ENCODE data around the gene GAB1. TPM values are rescaled to one million over a fixed set of nuclear protein-coding genes. Genes with fewer than 3 reads are reported as not detected.

GAB1 gene
- total RNA-seq, 2 donors from 2014 or later = 48.3 to 77.3 TPM

GRCh38 chr4:143391261-143391660, 54.6 kb downstream of the GAB1 start:
- Histone ChIP-seq H3K9me3 (no peaks in the 10 kb centered on the region), H3K27me3 (replicated peaks; ENCODE audit: insufficient read depth) (no peaks in the 10 kb centered on the region), H3K4me1 (ENCODE audit: control insufficient read depth in 1 of 2, low read depth in 2 of 2) (peaks cover 65 to 92% of the 10 kb centered on the region in 2 donors), H3K27ac (peak overlapping the region; percentile 40 to 66), H3K36me3 (no peaks in the 10 kb centered on the region), H3K4me3 (peak overlapping the region; percentile 18)
- no peak for TF ChIP-seq CTCF (IDR thresholded peaks at IDR 0.05)
- DNase-seq (ENCODE audit: low spot score) (no peak), ATAC-seq (ENCODE audit: insufficient number of reproducible peaks, low FRiP score, low read depth) (no peak)

- DNase-seq (ENCODE audit: low spot score) = no peak
- peaks cover 68 to 95% of the 10 kb centered on the region in 2 donors for H3K4me1 ChIP-seq (ENCODE audit: control insufficient read depth in 1 of 2, low read depth in 2 of 2)
- no peak for TF ChIP-seq CTCF (IDR thresholded peaks at IDR 0.05)
- peak overlapping the region; percentile 40 to 66 for H3K27ac ChIP-seq
- ATAC-seq (ENCODE audit: insufficient number of reproducible peaks, low FRiP score, low read depth) = no peak
- H3K27me3 ChIP-seq (replicated peaks; ENCODE audit: insufficient read depth) = no peaks in the 10 kb centered on the region
- no peaks in the 10 kb centered on the region for H3K36me3 ChIP-seq
- H3K9me3 ChIP-seq = no peaks in the 10 kb centered on the region
- H3K4me3 ChIP-seq = peak overlapping the region; percentile 17
Measured at GRCh38 chr4:143391895-143392294, 55.2 kb downstream of the GAB1 start.

GRCh38 chr4:143393195-143393594, 56.5 kb downstream of the GAB1 start:
- TF ChIP-seq CTCF (IDR thresholded peaks at IDR 0.05) = no peak
- Histone ChIP-seq H3K27me3 (replicated peaks; ENCODE audit: insufficient read depth) (no peaks in the 10 kb centered on the region), H3K9me3 (no peaks in the 10 kb centered on the region), H3K4me1 (ENCODE audit: control insufficient read depth in 1 of 2, low read depth in 2 of 2) (peaks cover 71 to 97% of the 10 kb centered on the region in 2 donors), H3K36me3 (no peaks in the 10 kb centered on the region), H3K4me3 (no peak overlapping the region), H3K27ac (peak overlapping the region in 1 of 2 donors; percentile 66)
- DNase-seq (ENCODE audit: low spot score) (no peak), ATAC-seq (ENCODE audit: insufficient number of reproducible peaks, low FRiP score, low read depth) (no peak)

GRCh38 chr4:143394739-143395453, 58.2 kb downstream of the GAB1 start:
- no peak overlapping the region for H3K4me3 ChIP-seq
- H3K27me3 ChIP-seq (replicated peaks; ENCODE audit: insufficient read depth) = no peaks in the 10 kb centered on the region
- H3K27ac ChIP-seq = peak overlapping the region in 1 of 2 donors; percentile 73
- H3K36me3 ChIP-seq = no peaks in the 10 kb centered on the region
- H3K4me1 ChIP-seq (ENCODE audit: control insufficient read depth in 1 of 2, low read depth in 2 of 2) = peaks cover 73 to 87% of the 10 kb centered on the region in 2 donors
- no peaks in the 10 kb centered on the region for H3K9me3 ChIP-seq
- no peak for TF ChIP-seq CTCF (IDR thresholded peaks at IDR 0.05)
- ATAC-seq (ENCODE audit: insufficient number of reproducible peaks, low FRiP score, low read depth) = no peak
- no peak for DNase-seq (ENCODE audit: low spot score)

- no peaks in the 10 kb centered on the region for H3K9me3 ChIP-seq
- no peaks in the 10 kb centered on the region for H3K27me3 ChIP-seq (replicated peaks; ENCODE audit: insufficient read depth)
- no peak for ATAC-seq (ENCODE audit: insufficient number of reproducible peaks, low FRiP score, low read depth)
- H3K36me3 ChIP-seq = no peaks in the 10 kb centered on the region
- no peak for DNase-seq (ENCODE audit: low spot score)
- peak overlapping the region; percentile 10 to 73 for H3K27ac ChIP-seq
- peaks cover 58 to 79% of the 10 kb centered on the region in 2 donors for H3K4me1 ChIP-seq (ENCODE audit: control insufficient read depth in 1 of 2, low read depth in 2 of 2)
- TF ChIP-seq CTCF (IDR thresholded peaks at IDR 0.05) = no peak
- no peak overlapping the region for H3K4me3 ChIP-seq
Measured at GRCh38 chr4:143396695-143397094, 60.0 kb downstream of the GAB1 start.
